ENCODE data around the gene GLI2. TPM values are rescaled to one million over a fixed set of nuclear protein-coding genes. Genes with fewer than 3 reads are reported as not detected.

GLI2 gene
- total RNA-seq, 4 donors from 2014 or later, result 7.1 to 25.3 (median 11.8) TPM

DNA sequence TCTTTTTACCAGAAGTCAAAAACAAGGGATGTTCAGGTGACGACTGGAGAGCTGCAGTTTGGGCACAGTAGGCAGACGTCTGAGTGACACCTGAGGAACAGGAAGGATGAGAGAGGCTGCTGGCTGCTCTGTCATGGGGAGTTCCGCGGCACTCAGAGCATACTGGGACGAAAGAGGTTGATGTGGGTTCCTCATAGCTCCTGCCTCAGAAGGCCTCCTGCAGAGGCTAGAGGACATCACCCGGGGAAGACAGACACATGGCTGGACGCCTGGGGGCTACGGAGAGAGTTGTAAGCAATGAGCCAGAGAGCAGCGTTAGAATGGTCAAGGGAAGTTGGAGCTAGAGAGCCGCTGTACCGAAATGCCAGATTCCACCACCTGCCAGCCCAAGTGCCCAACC is 45.1 kb upstream of the GLI2 start:
- no peaks in the 10 kb centered on the region for H3K36me3 ChIP-seq
- no peak overlapping the region for H3K4me3 ChIP-seq
- H3K4me1 ChIP-seq, result peaks cover 0 to 6% (median 3%) of the 10 kb centered on the region in 4 donors
- H3K9me3 ChIP-seq, result no peaks in the 10 kb centered on the region
- 77% methylated on average over 10 of the region's 11 CpGs for WGBS
- no peak for DNase-seq (ENCODE audit: extremely low spot score)
- TF ChIP-seq, protein P1, sequence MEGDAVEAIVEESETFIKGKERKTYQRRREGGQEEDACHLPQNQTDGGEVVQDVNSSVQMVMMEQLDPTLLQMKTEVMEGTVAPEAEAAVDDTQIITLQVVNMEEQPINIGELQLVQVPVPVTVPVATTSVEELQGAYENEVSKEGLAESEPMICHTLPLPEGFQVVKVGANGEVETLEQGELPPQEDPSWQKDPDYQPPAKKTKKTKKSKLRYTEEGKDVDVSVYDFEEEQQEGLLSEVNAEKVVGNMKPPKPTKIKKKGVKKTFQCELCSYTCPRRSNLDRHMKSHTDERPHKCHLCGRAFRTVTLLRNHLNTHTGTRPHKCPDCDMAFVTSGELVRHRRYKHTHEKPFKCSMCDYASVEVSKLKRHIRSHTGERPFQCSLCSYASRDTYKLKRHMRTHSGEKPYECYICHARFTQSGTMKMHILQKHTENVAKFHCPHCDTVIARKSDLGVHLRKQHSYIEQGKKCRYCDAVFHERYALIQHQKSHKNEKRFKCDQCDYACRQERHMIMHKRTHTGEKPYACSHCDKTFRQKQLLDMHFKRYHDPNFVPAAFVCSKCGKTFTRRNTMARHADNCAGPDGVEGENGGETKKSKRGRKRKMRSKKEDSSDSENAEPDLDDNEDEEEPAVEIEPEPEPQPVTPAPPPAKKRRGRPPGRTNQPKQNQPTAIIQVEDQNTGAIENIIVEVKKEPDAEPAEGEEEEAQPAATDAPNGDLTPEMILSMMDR (IDR thresholded peaks at IDR 0.05), result no peak
- TF ChIP-seq EP300 (IDR thresholded peaks at IDR 0.05), result no peak
- H3K27ac ChIP-seq (replicated peaks in 1 of 4), result no peak overlapping the region
- intact Hi-C loops (cut with DNase I), result no loop called here
- peaks cover 0 to 15% (median 0%) of the 10 kb centered on the region in 4 donors for H3K27me3 ChIP-seq

DNA sequence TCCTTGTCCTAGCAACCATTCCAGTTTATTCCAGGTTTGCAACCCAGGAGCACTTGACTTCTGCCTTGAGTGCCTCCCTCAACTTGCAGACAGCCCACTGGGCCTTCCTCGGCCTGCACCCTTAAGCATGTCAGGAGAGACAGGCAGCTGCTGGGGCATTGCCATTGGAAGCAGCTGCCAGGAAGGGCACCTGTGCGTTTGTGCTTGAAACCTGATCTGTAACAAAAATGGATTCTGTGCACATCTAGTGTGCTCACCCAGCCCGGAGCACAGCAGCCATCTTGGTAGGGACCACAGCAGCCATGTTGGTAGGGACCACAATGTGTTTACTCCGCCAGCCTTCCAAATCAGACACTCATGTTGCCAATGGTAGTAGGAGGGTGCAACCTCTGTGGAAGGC is 44.3 kb upstream of the GLI2 start:
- Histone ChIP-seq H3K4me1 (peaks cover 0 to 10% (median 9%) of the 10 kb centered on the region in 4 donors), H3K27ac (replicated peaks in 1 of 4) (no peak overlapping the region), H3K36me3 (no peaks in the 10 kb centered on the region), H3K9me3 (no peaks in the 10 kb centered on the region), H3K27me3 (peaks cover 0 to 23% (median 0%) of the 10 kb centered on the region in 4 donors), H3K4me3 (no peak overlapping the region)
- TF ChIP-seq, protein P1 (IDR thresholded peaks at IDR 0.05), result no peak
- TF ChIP-seq POLR2A (IDR thresholded peaks at IDR 0.05; ENCODE audit: low read depth) (no peak), EP300 (IDR thresholded peaks at IDR 0.05) (no peak), POLR2AphosphoS5 (IDR thresholded peaks at IDR 0.05) (no peak)
- intact Hi-C loops (cut with DNase I), result no loop called here
- 100% methylated on average over 2 of the region's 4 CpGs for WGBS
- DNase-seq (ENCODE audit: extremely low spot score), result no peak

DNA sequence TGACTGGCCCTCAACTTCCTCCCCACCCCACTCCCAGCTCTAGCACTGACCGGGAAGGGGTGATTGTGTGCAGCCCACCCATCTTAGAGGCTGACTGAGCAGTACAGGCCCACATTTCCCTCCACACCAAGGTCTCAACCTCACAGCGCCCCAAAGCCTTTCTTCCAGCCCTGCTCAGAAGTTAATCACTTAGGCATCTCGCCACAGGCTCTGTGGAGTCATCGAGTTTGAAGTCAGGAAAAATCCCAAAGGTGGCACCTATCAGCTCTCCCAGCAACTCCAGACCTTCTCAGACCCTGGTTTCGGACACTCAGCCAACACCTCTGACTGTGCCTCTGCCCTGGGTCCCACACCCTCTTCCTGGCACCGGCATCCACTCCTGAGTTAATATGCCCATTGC is 43.0 kb upstream of the GLI2 start:
- no peak for TF ChIP-seq POLR2AphosphoS5 (IDR thresholded peaks at IDR 0.05)
- TF ChIP-seq EP300 (IDR thresholded peaks at IDR 0.05), result no peak
- no peak for TF ChIP-seq POLR2A (IDR thresholded peaks at IDR 0.05; ENCODE audit: low read depth)
- TF ChIP-seq, protein P1 (IDR thresholded peaks at IDR 0.05), result no peak
- H3K4me3 ChIP-seq, result no peak overlapping the region
- peaks cover 0 to 10% (median 9%) of the 10 kb centered on the region in 4 donors for H3K4me1 ChIP-seq
- intact Hi-C loops (cut with DNase I), result no loop called here
- DNase-seq (ENCODE audit: extremely low spot score), result no peak
- H3K9me3 ChIP-seq, result no peaks in the 10 kb centered on the region
- no peak overlapping the region for H3K27ac ChIP-seq (replicated peaks in 1 of 4)
- H3K36me3 ChIP-seq, result no peaks in the 10 kb centered on the region
- peaks cover 0 to 27% (median 0%) of the 10 kb centered on the region in 4 donors for H3K27me3 ChIP-seq
- 92% methylated on average over 6 of the region's 6 CpGs for WGBS

DNA sequence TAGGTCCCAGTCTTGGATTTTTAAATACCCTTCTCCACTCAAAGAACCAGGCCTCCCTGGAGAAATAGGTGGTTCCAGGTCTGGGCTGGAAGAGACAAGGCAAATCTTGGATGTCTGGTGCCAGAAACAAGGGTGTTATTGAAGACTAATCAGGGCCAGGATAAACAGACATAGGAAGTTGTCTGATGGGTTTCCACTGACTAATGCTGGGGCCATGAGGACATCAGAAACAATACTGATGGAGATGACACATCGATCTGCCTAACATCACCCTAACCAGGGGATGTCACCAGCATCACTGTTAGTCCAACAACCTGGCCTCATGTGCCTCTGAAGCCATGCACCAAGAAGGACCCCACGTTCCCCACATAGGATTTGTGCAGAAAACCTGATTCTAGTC is 42.5 kb upstream of the GLI2 start:
- no peak overlapping the region for H3K27ac ChIP-seq (replicated peaks in 1 of 4)
- intact Hi-C loops (cut with DNase I), result no loop called here
- TF ChIP-seq EP300 (IDR thresholded peaks at IDR 0.05), result no peak
- TF ChIP-seq POLR2A (IDR thresholded peaks at IDR 0.05; ENCODE audit: low read depth), result no peak
- no peak for TF ChIP-seq POLR2AphosphoS5 (IDR thresholded peaks at IDR 0.05)
- TF ChIP-seq, protein P1 (IDR thresholded peaks at IDR 0.05), result no peak
- no peaks in the 10 kb centered on the region for H3K36me3 ChIP-seq
- no peak for DNase-seq (ENCODE audit: extremely low spot score)
- peaks cover 0 to 10% (median 9%) of the 10 kb centered on the region in 4 donors for H3K4me1 ChIP-seq
- peaks cover 0 to 27% (median 0%) of the 10 kb centered on the region in 4 donors for H3K27me3 ChIP-seq
- H3K9me3 ChIP-seq, result no peaks in the 10 kb centered on the region
- H3K4me3 ChIP-seq, result no peak overlapping the region
- WGBS, result 94% methylated on average over 2 of the region's 2 CpGs

DNA sequence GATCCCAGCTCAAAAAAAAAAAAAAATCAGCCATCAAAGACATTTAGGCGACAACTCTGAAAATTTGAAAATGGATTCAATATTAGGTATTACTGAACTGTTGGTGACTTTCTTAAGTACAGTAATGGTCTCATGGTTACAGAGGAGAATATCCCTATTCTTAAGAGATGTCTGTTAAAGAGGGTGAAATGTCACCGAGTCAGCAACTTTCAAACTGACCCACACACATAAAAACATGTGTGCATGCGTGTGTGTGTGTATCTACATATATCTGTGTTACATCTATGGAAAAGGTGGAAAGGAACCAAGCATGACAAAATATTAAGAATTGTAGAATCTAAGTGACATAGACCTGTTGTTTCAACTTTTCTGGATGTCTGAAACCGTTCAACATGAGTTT is 41.6 kb upstream of the GLI2 start:
- peaks cover 0 to 10% (median 9%) of the 10 kb centered on the region in 4 donors for H3K4me1 ChIP-seq
- DNase-seq (ENCODE audit: extremely low spot score), result no peak
- intact Hi-C loops (cut with DNase I), result no loop called here
- TF ChIP-seq POLR2AphosphoS5 (IDR thresholded peaks at IDR 0.05) (no peak), POLR2A (IDR thresholded peaks at IDR 0.05; ENCODE audit: low read depth) (no peak), EP300 (IDR thresholded peaks at IDR 0.05) (no peak)
- TF ChIP-seq, protein P1 (IDR thresholded peaks at IDR 0.05), result no peak
- H3K9me3 ChIP-seq, result no peaks in the 10 kb centered on the region
- H3K4me3 ChIP-seq, result no peak overlapping the region
- WGBS, result 90% methylated on average over 4 of the region's 4 CpGs
- H3K27me3 ChIP-seq, result peaks cover 0 to 27% (median 0%) of the 10 kb centered on the region in 4 donors
- no peak overlapping the region for H3K27ac ChIP-seq (replicated peaks in 1 of 4)
- H3K36me3 ChIP-seq, result no peaks in the 10 kb centered on the region
